MM.1S (cell line): ENCODE results near the gene BTBD16.

ENCODE experiments used
- DNase-seq: peaks from one replicate; pipeline ENCODE4 v3.0.0-alpha.2; 2015
- H2AFZ ChIP-seq: fragments of 300-600 bp; sonication (generic); 2 replicates; pipeline ENCODE4 v1.6.0; 2016; ENCODE audit warnings: antibody characterized with exemption, low read length
- H3F3A ChIP-seq: fragments of 300-600 bp; sonication (generic); 2 replicates; pipeline ENCODE4 v1.6.1; 2016; ENCODE audit warnings: mild to moderate bottlenecking, antibody characterized with exemption, low read length, moderate library complexity, mixed read lengths; ENCODE audit not compliant: insufficient read depth
- H3K27ac ChIP-seq: fragments of 300-600 bp; sonication (generic); 2 replicates; pipeline ENCODE4 v1.5.1; 2016; ENCODE audit warnings: mild to moderate bottlenecking, low read length
- H3K27me3 ChIP-seq: fragments of 300-600 bp; sonication (generic); replicated peaks from 2 replicates; pipeline ENCODE4 v1.6.0; 2016; ENCODE audit warnings: low read length; ENCODE audit not compliant: insufficient read depth
- H3K36me3 ChIP-seq: fragments of 300-600 bp; sonication (generic); replicated peaks from 2 replicates; pipeline ENCODE4 v1.6.1; 2016; ENCODE audit warnings: mild to moderate bottlenecking, low read length, mixed read lengths; ENCODE audit not compliant: insufficient read depth
- H3K4me1 ChIP-seq: fragments of 300-600 bp; sonication (generic); 2 replicates; pipeline ENCODE4 v1.6.1; 2016; ENCODE audit warnings: low read length, mixed read lengths
- H3K4me2 ChIP-seq: fragments of 300-600 bp; sonication (generic); 2 replicates; pipeline ENCODE4 v1.6.0; 2016; ENCODE audit warnings: low read depth, low read length
- H3K4me3 ChIP-seq: fragments of 300-600 bp; sonication (generic); 2 replicates; pipeline ENCODE4 v1.5.1; 2016; ENCODE audit warnings: low read length, mixed read lengths
- H3K79me2 ChIP-seq: fragments of 300-600 bp; sonication (generic); 2 replicates; pipeline ENCODE4 v1.6.1; 2016; ENCODE audit warnings: mixed run types, low read length, mixed read lengths
- H3K9ac ChIP-seq: fragments of 300-600 bp; sonication (generic); 2 replicates; pipeline ENCODE4 v1.6.1; 2016; ENCODE audit warnings: low read length, mixed read lengths
- H3K9me2 ChIP-seq: fragments of 300-600 bp; sonication (generic); replicated peaks from 2 replicates; pipeline ENCODE4 v1.6.1; 2016; ENCODE audit warnings: mild to moderate bottlenecking, low read length, mixed read lengths; ENCODE audit not compliant: insufficient read depth
- H3K9me3 ChIP-seq: fragments of 300-600 bp; sonication (generic); replicated peaks from 2 replicates; pipeline ENCODE4 v1.6.1; 2016; ENCODE audit warnings: mild to moderate bottlenecking, low read length, mixed read lengths; ENCODE audit not compliant: insufficient read depth
- H4K20me1 ChIP-seq: fragments of 300-600 bp; sonication (generic); 2 replicates; pipeline ENCODE4 v1.6.1; 2016; ENCODE audit warnings: mild to moderate bottlenecking, low read length, moderate library complexity, mixed read lengths; ENCODE audit not compliant: insufficient read depth
- CTCF ChIP-seq: fragments of 300-600 bp; sonication (generic); IDR thresholded peaks from 2 replicates; pipeline ENCODE4 v1.5.1; 2016; ENCODE audit warnings: antibody characterized with exemption, low read length, mixed read lengths
- EZH2 ChIP-seq: fragments of 300-600 bp; sonication (generic); optimal IDR thresholded peaks from 2 replicates; pipeline ENCODE3; 2017; ENCODE audit warnings: low read depth, mild to moderate bottlenecking, antibody characterized with exemption, low read length, mixed read lengths
- EZH2phosphoT487 ChIP-seq: fragments of 300-600 bp; sonication (generic); IDR thresholded peaks from 2 replicates; pipeline ENCODE4 v1.6.1; 2018; ENCODE audit warnings: antibody characterized with exemption, low read length

BTBD16 gene

GRCh38 chr10:122343936-122344335, 72.8 kb downstream of the BTBD16 start:
- no peaks in the 10 kb centered on the region for H3K4me1 ChIP-seq
- H3K4me2 ChIP-seq, result no peak overlapping the region
- H4K20me1 ChIP-seq, result no peaks in the 10 kb centered on the region
- no peaks in the 10 kb centered on the region for H3K36me3 ChIP-seq
- no peak for DNase-seq
- H2AFZ ChIP-seq, result no peak overlapping the region
- H3K4me3 ChIP-seq, result no peak overlapping the region
- no peaks in the 10 kb centered on the region for H3K79me2 ChIP-seq
- H3K9me2 ChIP-seq, result no peaks in the 10 kb centered on the region
- no peaks in the 10 kb centered on the region for H3F3A ChIP-seq
- H3K27me3 ChIP-seq, result 0 out of 2 replicates have a peak, but pooled peaks cover 3% of the 10 kb centered on the region
- H3K9ac ChIP-seq, result no peak overlapping the region
- no peaks in the 10 kb centered on the region for H3K9me3 ChIP-seq
- H3K27ac ChIP-seq, result no peak overlapping the region
- TF ChIP-seq CTCF, result no peak
- TF ChIP-seq EZH2phosphoT487, result no peak
- no peak for TF ChIP-seq EZH2

GRCh38 chr10:122344741-122345258, 73.7 kb downstream of the BTBD16 start:
- TF ChIP-seq EZH2phosphoT487 (no peak), EZH2 (no peak), CTCF (no peak)
- no peak for DNase-seq
- no peak overlapping the region for H3K4me3 ChIP-seq
- H3K4me2 ChIP-seq, result no peak overlapping the region
- H3K9me3 ChIP-seq, result no peaks in the 10 kb centered on the region
- no peaks in the 10 kb centered on the region for H3K4me1 ChIP-seq
- H3K9ac ChIP-seq, result no peak overlapping the region
- H3K79me2 ChIP-seq, result no peaks in the 10 kb centered on the region
- no peaks in the 10 kb centered on the region for H3K9me2 ChIP-seq
- 0 out of 2 replicates have a peak, but pooled peaks cover 3% of the 10 kb centered on the region for H3K27me3 ChIP-seq
- no peaks in the 10 kb centered on the region for H3K36me3 ChIP-seq
- H3F3A ChIP-seq, result no peaks in the 10 kb centered on the region
- no peak overlapping the region for H2AFZ ChIP-seq
- no peaks in the 10 kb centered on the region for H4K20me1 ChIP-seq
- H3K27ac ChIP-seq, result no peak overlapping the region

- no peaks in the 10 kb centered on the region for H3K9me2 ChIP-seq
- no peak overlapping the region for H2AFZ ChIP-seq
- no peak for DNase-seq
- no peaks in the 10 kb centered on the region for H3K79me2 ChIP-seq
- no peak overlapping the region for H3K9ac ChIP-seq
- H3K4me3 ChIP-seq, result no peak overlapping the region
- H4K20me1 ChIP-seq, result no peaks in the 10 kb centered on the region
- no peaks in the 10 kb centered on the region for H3K36me3 ChIP-seq
- H3K4me2 ChIP-seq, result no peak overlapping the region
- H3K9me3 ChIP-seq, result no peaks in the 10 kb centered on the region
- no peak overlapping the region for H3K27ac ChIP-seq
- no peak for TF ChIP-seq CTCF
- no peak for TF ChIP-seq EZH2
- no peak for TF ChIP-seq EZH2phosphoT487
- no peaks in the 10 kb centered on the region for H3F3A ChIP-seq
- no peaks in the 10 kb centered on the region for H3K4me1 ChIP-seq
- 0 out of 2 replicates have a peak, but pooled peaks cover 3% of the 10 kb centered on the region for H3K27me3 ChIP-seq
Measured at GRCh38 chr10:122346326-122346950, 75.3 kb downstream of the BTBD16 start.
